NCI-H524 (cell line): ENCODE data around the gene SCGB3A2.
A peak's percentile ranks its signal among the peaks of the same experiment; 100 is the strongest.

Experiments used
- DNase-seq, 2 experiments: peaks; one replicate each; lab custom pipeline; 2025; lab: John Stamatoyannopoulos, UW

The SCGB3A2 gene, protein sequence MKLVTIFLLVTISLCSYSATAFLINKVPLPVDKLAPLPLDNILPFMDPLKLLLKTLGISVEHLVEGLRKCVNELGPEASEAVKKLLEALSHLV

DNA sequence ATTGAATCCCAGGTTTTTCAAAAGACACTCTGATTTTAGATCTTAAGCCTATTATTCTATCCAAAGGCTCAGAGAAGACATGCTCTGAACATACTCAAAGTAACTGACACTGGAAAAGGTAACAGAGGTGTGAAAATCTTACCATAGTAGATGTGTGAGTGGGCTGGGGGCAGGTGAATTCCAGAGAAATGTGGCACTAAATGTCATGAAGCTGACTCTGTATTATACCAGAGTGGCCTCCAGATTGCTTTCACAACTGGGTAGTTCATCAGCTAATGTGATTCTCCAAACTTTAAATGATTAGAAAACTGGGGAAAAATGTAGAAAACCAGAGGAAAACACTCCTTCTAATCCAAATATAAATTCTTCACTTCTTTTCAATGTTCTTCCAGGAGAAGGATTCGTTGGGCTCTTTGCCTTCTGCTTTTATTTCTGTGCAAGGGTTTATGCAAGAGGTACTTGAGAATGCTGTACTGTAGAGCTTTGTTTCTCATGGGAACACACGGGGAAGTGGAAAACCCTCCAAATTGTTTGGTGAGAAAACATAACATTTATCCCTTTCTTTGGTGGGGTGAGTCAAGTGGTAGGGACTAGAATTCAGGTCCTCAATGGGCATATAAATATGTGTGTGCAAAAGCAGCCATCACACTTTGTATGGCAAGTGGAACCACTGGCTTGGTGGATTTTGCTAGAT, at the start of gene SCGB3A2:
TSS of gene SCGB3A2 (plus strand) at position 646 of the 694 bp plus-strand sequence. CDS start 93 bp downstream, outside the sequence.
- no peak for DNase-seq

GRCh38 chr5:147830035-147830434, 48.5 kb upstream of the SCGB3A2 start:
- DNase-seq = no peak

DNA sequence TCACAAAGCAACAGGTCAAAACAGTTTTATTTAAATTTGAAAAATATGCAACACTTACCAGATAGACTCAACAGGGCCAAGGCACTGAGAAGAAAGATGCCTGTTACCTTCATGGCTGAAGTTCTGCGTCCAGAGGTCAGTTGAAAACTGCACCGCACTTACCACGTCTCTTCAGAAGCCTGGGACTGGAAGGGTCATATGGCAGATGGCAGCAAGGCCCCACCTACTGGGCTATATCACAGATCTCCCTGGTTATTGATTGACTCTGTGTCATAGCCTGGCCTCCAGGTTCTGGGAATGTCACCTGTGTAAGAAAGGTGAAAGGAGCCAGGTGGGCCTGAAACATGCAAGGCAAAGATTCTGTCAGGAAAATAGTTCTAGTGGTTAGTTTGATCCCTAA, 47.0 kb upstream of the SCGB3A2 start, which contains the start of gene SPINK1:
TSS of gene SPINK1 (minus strand) at position 207 of the 400 bp plus-strand sequence. CDS start at position 113, 94 bp downstream.
- DNase-seq = no peak

GRCh38 chr5:147832541-147832940, 46.0 kb upstream of the SCGB3A2 start:
- DNase-seq = no peak

GRCh38 chr5:147835386-147835798, 43.1 kb upstream of the SCGB3A2 start:
- DNase-seq = no peak

- no peak for DNase-seq
Observed at GRCh38 chr5:147836439-147836838, 42.1 kb upstream of the SCGB3A2 start.

- DNase-seq = no peak
Observed at GRCh38 chr5:147842869-147843268, 35.6 kb upstream of the SCGB3A2 start.

DNA sequence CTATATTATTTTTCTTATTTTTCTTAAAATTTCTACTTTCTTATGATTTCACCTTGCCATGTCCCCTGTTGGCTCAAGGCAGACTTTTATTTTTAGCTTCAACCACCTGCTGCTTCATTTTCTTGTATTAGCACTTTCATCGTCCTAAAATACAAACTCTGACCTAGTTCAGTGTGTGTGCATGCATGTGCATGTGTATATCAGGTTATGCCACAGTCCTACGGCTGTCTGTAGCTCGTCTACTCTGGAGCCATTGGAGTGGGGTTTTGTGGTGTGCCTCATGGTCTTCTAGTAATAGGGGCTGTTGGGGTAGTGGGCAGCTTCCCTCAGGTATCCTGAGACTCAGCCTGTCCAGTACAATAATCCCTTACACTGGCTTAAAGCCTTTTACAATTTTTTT, 33.7 kb upstream of the SCGB3A2 start:
- no peak for DNase-seq

- no peak for DNase-seq
Observed at GRCh38 chr5:147845618-147846017, 32.9 kb upstream of the SCGB3A2 start.

GRCh38 chr5:147849226-147849625, 29.3 kb upstream of the SCGB3A2 start:
- no peak for DNase-seq

- no peak for DNase-seq
Observed at GRCh38 chr5:147851578-147851977, 26.9 kb upstream of the SCGB3A2 start.

DNA sequence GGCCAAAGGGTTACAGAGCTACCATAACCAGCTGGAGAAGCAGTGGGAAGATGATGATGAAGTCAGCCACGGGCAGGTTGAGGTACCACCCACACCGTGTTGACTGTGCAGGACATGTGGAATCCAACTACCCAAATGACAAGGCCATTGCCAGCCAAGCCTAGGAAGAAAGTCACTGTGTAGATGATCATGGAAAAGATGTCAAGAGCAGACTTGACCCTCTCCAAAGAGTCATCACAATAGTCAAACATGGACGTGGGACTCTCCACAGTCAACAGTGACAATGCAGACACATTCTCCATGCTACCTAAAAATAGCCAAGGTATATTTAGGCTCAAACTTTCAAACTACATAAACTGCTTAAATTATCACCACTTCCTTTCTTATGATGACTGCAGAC, 26.1 kb upstream of the SCGB3A2 start:
- DNase-seq = no peak

DNA sequence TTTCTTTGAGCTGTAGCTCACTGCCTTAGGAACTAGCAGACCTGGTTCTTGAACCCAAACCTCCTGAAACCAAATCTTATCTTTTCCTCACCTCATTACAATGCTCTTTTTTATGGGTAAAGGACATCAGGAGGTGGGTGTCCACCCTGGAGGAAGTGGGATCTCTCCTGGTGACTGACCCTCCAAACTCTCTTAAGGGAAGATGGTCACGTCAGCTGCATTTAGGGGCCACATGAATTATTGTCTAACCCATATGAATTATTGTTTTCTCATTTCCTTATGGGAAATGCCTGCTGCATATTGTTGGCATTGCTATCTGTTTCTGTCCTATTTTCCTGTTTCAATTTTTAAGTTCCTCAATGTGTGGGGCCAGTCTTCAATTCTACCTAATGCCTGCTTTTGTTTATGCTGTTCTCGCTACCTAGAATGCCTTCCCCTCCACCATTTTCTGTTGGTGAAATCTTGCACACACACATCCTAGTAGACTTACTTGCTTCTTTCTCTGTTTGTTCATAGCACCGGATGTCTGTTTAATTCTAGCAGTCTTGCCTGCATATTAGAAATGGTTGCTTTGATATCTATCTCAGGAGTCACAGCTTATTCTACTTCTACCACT, 25.0 kb upstream of the SCGB3A2 start:
- DNase-seq = no peak

DNA sequence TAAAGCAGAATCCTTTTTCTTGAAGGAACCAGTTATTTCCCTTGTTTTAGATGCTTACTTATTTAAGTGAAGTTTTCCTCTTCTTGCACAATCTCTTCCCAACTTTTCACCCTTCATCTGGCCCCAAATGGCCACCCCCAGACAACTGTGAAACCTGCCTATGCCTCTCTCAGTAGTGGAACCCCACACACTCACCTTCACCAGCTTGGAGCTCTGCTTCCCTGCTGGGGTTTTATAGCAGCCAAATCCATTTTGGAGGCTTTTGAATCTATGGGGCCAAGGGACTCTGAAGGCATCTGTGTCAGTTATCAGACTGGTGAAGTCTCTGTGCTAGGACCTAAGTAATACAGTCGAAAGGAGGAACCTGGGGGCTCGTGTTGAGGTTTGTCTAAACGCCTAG, 24.2 kb upstream of the SCGB3A2 start:
- no peak for DNase-seq

DNA sequence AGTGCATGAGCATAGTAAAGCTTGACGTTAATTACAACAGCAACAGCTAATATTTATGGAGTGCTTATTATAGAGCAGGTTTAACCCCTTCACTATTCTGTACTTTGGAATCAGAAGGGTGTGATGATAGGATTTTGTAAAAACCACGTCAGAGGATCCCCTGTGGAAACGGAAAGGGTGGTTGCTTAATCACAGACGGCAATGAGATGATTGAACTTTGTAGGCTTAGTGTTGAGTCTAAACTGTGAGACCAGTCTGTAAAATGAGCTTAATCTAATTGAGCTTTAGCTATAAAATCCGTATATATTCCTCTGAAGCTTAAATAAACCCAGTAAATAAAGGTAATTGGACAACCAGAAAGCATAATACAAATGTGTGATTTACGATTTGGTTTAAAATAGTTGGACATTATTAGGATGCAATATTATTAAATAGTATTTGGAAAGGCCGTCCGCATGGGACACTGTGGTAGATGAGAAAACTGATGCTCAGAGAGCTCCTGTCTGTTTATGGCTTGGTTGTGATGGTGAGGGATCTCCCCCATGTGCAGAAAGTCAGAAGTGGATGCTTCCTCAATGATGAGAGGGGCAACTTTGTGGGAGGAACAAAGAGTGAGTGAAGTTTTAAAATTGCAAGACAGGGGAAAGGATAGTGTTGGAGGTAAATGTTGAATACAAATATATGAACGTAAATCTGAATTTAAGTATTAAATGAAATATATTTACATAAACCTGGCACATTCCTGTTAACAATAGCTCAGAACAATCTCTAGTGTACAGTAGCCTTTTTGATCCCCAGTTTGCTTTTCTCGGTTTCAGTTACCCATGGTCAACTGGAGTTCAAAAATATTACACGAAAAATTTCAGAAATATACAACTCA, 23.4 kb upstream of the SCGB3A2 start:
- DNase-seq = no peak

GRCh38 chr5:147855774-147856069, 22.8 kb upstream of the SCGB3A2 start:
- DNase-seq = no peak

DNA sequence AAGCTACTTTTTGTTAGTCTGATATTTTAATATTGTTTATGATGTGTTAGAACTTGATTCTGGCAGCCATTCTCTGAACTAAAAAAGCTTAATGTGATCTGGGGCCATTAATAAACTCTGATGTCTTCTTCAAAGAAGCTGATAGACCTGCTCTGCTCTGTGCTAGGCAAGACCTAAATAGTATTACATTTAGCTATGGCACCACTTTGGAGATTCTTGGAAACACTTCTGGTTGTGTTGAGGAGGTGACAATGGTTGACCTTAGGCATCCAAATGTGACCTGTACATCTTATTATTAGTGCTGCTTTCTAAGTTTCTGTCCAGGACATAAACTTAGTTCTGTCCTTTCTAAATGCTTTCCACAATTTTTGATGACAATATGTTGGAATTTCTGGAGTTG, 21.7 kb upstream of the SCGB3A2 start:
- no peak for DNase-seq

DNA sequence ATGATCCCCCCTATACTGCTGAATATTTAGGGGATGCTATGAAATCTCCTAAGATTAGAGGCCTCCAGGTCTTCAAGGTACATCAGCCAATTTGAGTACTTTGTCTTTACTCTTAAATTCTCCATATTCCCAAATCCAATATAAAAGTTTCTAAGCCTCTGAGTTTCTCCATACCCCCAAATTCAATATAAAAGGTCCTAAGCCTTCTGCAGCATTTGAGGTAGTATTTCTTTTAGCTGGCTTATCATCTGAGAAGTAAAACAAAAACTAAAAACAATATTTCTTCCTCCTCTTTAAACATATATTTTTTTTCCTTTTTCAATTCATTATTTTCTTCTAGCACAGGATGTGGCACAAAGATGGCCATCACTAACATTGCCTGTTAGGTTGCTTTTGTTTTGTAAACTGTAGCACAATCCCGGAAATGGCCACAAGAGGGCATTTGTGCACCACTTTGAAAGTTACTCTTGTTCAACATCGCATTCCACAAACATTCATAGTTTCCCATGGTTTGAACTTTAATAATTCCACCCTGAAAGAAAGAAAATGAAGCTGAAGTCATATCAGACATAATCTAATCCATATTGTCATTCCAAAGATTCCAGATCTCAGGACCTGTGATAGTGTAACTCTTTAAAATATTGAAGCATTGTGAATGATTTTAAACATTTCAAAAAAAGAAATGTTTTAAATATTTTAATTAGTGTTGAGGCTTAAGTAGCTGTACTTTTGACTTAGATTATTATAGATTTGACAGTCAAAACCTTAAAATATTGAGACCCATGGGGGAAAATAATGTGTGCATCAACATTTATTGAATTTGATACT, 21.0 kb upstream of the SCGB3A2 start:
- peak; percentile 9 to 63 for DNase-seq

- no peak for DNase-seq
Observed at GRCh38 chr5:147858565-147858964, 19.9 kb upstream of the SCGB3A2 start.

- DNase-seq = no peak
Observed at GRCh38 chr5:147859962-147860640, 18.4 kb upstream of the SCGB3A2 start.

GRCh38 chr5:147860641-147861025, 17.9 kb upstream of the SCGB3A2 start:
- DNase-seq = no peak
